SJCRH30 (cell line): ENCODE results near the gene PTGER2. TPM values are rescaled to one million over a fixed set of nuclear protein-coding genes. Genes with fewer than 3 reads are reported as not detected.
A peak's percentile ranks its signal among the peaks of the same experiment; 100 is the strongest.

Experiments
- DNase-seq, 2 experiments: peaks; one replicate each; pipeline ENCODE4 v3.0.0-alpha.2; 2015 to 2020
- H3K27ac ChIP-seq: fragments of 250-450 bp; sonication (Bioruptor Pico); 2 replicates; pipeline ENCODE4 v1.5.1; 2020; ENCODE audit warnings: mild to moderate bottlenecking, moderate library complexity
- H3K27me3 ChIP-seq: fragments of 250-450 bp; sonication (Bioruptor Pico); 2 replicates; pipeline ENCODE4 v1.5.1; 2020; ENCODE audit warnings: mild to moderate bottlenecking, moderate library complexity
- H3K36me3 ChIP-seq: fragments of 250-450 bp; sonication (Bioruptor Pico); 2 replicates; pipeline ENCODE4 v1.5.1; 2020; ENCODE audit warnings: mild to moderate bottlenecking, moderate library complexity
- H3K4me1 ChIP-seq: fragments of 250-450 bp; sonication (Bioruptor Pico); 2 replicates; pipeline ENCODE4 v1.5.1; 2020; ENCODE audit warnings: mild to moderate bottlenecking, moderate library complexity
- H3K4me3 ChIP-seq: fragments of 250-450 bp; sonication (Bioruptor Pico); 2 replicates; pipeline ENCODE4 v1.5.1; 2020; ENCODE audit warnings: mild to moderate bottlenecking, moderate library complexity
- H3K9me3 ChIP-seq: fragments of 250-450 bp; sonication (Bioruptor Pico); replicated peaks from 2 replicates; pipeline ENCODE4 v1.5.1; 2020; ENCODE audit warnings: mild to moderate bottlenecking, moderate library complexity
- total RNA-seq: library from RNA; depleted of rRNA; stranded (reverse); fragments of >200 nt; shearing (Covaris generic); gene quantifications from 2 replicates; pipeline ENCODE4 v1.2.3, GENCODE V29; 2014; rRNA removed

Gene PTGER2, protein sequence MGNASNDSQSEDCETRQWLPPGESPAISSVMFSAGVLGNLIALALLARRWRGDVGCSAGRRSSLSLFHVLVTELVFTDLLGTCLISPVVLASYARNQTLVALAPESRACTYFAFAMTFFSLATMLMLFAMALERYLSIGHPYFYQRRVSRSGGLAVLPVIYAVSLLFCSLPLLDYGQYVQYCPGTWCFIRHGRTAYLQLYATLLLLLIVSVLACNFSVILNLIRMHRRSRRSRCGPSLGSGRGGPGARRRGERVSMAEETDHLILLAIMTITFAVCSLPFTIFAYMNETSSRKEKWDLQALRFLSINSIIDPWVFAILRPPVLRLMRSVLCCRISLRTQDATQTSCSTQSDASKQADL
- 0.36 and 0.43 TPM in 2 replicates for total RNA-seq

DNA sequence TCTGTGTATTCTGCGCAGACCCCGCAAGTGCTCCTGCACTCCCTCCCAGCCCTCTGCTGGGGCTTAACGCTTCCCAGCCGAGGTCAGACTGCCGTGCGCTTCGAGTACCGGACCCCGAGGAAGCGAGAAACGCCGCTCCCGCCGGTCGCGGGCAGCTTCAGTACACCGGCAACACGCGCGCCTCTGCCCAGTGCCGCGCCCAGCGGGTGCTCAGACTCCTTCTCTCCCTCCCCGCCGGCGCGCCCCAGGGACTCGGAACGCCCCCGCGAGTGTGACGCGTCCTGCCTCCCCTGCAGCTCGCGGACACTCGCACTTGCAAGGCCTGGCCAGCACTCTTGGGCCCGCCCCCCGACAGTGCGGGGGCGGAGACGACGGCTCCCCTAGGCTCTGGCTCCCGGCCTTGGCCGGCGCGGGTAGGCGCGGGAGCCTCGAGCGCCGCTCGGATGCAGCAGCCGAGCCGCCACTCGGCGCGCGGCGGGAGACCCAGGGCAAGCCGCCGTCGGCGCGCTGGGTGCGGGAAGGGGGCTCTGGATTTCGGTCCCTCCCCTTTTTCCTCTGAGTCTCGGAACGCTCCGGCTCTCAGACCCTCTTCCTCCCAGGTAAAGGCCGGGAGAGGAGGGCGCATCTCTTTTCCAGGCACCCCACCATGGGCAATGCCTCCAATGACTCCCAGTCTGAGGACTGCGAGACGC is at the start of gene PTGER2:
Gene PTGER2, plus strand, starts transcription at position 410 of the 692 bp plus-strand sequence. Its CDS starts 237 bp downstream, at position 647.
- peak; percentile 69 to 73 for DNase-seq
- Histone ChIP-seq H3K27ac (no peak within 1 kb of the TSS), H3K9me3 (no peaks in the 10 kb centered on the region; the same call in 1 of the 2 replicates), H3K27me3 (no peaks in the 10 kb centered on the region), H3K4me1 (no peaks in the 10 kb centered on the region), H3K36me3 (no peaks in the 10 kb centered on the region), H3K4me3 (peak within 1 kb of the TSS; percentile 64)

- H3K4me1 ChIP-seq, result no peaks in the 10 kb centered on the region
- no peak overlapping the region for H3K27ac ChIP-seq
- no peaks in the 10 kb centered on the region for H3K36me3 ChIP-seq
- no peaks in the 10 kb centered on the region for H3K27me3 ChIP-seq
- no peaks in the 10 kb centered on the region for H3K9me3 ChIP-seq
- no peak for DNase-seq
- H3K4me3 ChIP-seq, result no peak overlapping the region
These were observed 48.9 kb upstream of the PTGER2 start for GRCh38 chr14:52265253-52265652.

DNA sequence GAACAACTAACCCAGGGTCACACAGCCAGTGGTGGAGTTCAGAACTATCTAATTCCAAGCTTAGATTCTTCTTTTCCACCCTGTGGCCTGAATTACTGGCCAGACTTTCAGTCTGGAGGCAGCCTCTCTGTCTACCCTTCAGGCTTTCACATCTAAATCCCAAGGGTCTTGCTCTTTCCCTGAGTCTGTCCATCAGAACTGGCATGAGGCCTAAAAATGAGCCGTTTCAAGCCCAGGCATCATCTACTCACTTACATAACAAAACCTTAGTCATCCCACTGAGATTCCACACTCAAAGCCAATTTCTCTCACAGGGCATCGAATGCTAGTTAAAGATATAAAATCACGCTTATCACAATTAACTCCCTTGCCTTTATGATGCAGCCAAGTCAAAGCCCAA is 47.9 kb upstream of the PTGER2 start:
- Histone ChIP-seq H3K36me3 (no peaks in the 10 kb centered on the region), H3K4me1 (no peaks in the 10 kb centered on the region), H3K4me3 (no peak overlapping the region), H3K27me3 (no peaks in the 10 kb centered on the region), H3K27ac (no peak overlapping the region), H3K9me3 (no peaks in the 10 kb centered on the region)
- no peak for DNase-seq

- H3K4me3 ChIP-seq, result no peak overlapping the region
These were observed 47.3 kb upstream of the PTGER2 start for GRCh38 chr14:52266782-52267181.

GRCh38 chr14:52267501-52268278 is 46.4 kb upstream of the PTGER2 start, which contains the start of gene PTGDR:
Gene PTGDR, plus strand, starts transcription at chr14:52267698. Its CDS starts 117 bp downstream, at chr14:52267815.
- Histone ChIP-seq H3K27ac (no peak within 1 kb of the TSS), H3K4me1 (no peaks in the 10 kb centered on the region), H3K27me3 (no peaks in the 10 kb centered on the region), H3K9me3 (no peaks in the 10 kb centered on the region), H3K4me3 (no peak within 1 kb of the TSS), H3K36me3 (no peaks in the 10 kb centered on the region)
- DNase-seq, result no peak

More at GRCh38 chr14:52266782-52267181, 47.3 kb upstream of the PTGER2 start:
- DNase-seq, result no peak
- H3K27me3 ChIP-seq, result no peaks in the 10 kb centered on the region
- no peaks in the 10 kb centered on the region for H3K36me3 ChIP-seq
- no peak overlapping the region for H3K27ac ChIP-seq
- no peaks in the 10 kb centered on the region for H3K4me1 ChIP-seq
- no peaks in the 10 kb centered on the region for H3K9me3 ChIP-seq

DNA sequence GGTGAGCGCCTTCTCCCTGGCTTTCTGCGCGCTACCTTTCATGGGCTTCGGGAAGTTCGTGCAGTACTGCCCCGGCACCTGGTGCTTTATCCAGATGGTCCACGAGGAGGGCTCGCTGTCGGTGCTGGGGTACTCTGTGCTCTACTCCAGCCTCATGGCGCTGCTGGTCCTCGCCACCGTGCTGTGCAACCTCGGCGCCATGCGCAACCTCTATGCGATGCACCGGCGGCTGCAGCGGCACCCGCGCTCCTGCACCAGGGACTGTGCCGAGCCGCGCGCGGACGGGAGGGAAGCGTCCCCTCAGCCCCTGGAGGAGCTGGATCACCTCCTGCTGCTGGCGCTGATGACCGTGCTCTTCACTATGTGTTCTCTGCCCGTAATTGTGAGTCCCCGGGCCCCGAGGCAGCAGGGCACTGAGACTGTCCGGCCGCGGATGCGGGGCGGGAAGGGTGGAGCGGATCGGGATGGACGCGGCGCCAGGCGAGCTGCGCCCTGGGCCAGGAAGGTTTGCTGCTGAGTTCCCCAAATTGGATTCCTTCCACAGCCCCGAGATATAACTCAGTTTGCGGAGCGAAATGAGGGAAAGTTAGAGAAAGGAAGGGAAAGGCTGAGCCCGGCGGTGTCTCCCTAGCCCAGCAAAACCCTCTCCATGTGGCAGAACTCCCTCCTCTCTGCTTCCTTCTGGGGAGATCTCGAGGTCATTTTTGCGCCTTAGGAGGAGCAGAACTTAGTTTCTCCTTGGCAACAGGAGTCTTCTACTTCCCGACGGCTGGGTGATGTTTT is 45.6 kb upstream of the PTGER2 start:
- H3K4me3 ChIP-seq, result no peak overlapping the region
- no peaks in the 10 kb centered on the region for H3K27me3 ChIP-seq
- DNase-seq, result no peak
- no peaks in the 10 kb centered on the region for H3K4me1 ChIP-seq
- no peak overlapping the region for H3K27ac ChIP-seq
- H3K36me3 ChIP-seq, result no peaks in the 10 kb centered on the region
- H3K9me3 ChIP-seq, result no peaks in the 10 kb centered on the region

DNA sequence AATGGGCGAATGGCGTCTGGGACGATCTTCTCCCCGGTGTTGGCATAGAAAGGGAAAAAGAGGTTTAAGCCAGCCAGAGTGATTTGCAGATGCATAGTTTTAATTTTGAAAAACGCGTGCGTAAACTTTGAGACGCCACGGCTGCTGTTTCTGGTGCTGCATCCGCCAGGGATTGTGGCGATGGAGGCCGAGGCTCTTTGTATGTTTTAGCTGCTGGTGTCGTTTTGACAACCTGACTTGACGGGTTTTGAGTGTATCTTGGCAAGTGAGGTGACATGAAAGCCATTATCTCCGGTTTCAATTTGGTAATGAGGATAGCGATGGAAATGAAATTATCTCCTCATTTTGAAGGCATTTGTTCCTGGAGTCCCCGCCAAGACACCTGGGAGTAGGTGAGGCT is 45.0 kb upstream of the PTGER2 start:
- no peak for DNase-seq
- no peaks in the 10 kb centered on the region for H3K9me3 ChIP-seq
- no peaks in the 10 kb centered on the region for H3K27me3 ChIP-seq
- no peaks in the 10 kb centered on the region for H3K4me1 ChIP-seq
- no peaks in the 10 kb centered on the region for H3K36me3 ChIP-seq
- H3K27ac ChIP-seq, result no peak overlapping the region
- no peak overlapping the region for H3K4me3 ChIP-seq

GRCh38 chr14:52269982-52270381 is 44.1 kb upstream of the PTGER2 start:
- H3K36me3 ChIP-seq, result no peaks in the 10 kb centered on the region
- no peak overlapping the region for H3K27ac ChIP-seq
- H3K4me1 ChIP-seq, result no peaks in the 10 kb centered on the region
- no peak overlapping the region for H3K4me3 ChIP-seq
- H3K27me3 ChIP-seq, result no peaks in the 10 kb centered on the region
- no peak for DNase-seq
- no peaks in the 10 kb centered on the region for H3K9me3 ChIP-seq

GRCh38 chr14:52271538-52271937 is 42.6 kb upstream of the PTGER2 start:
- no peaks in the 10 kb centered on the region for H3K9me3 ChIP-seq
- H3K36me3 ChIP-seq, result no peaks in the 10 kb centered on the region
- no peaks in the 10 kb centered on the region for H3K4me1 ChIP-seq
- H3K27ac ChIP-seq, result no peak overlapping the region
- H3K4me3 ChIP-seq, result no peak overlapping the region
- no peak for DNase-seq
- no peaks in the 10 kb centered on the region for H3K27me3 ChIP-seq

DNA sequence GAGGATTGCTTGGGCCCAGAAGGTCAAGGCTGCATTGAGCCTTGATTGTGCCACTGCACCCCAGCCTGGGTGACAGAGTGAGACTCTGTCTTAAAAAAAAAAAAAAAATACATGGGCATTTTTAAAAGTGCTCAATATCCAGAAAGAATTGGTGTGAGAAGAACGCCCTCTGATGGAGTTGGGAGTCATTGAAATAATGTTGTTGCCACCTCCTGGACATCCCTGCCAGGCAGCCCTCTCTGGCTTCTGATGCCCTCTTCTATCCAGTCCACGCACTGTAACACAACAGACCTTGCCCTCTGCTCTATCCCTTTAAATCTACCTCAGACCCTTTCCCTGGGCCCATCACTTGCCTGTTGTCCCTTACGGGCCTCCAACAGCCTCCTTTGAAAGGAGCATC is 41.7 kb upstream of the PTGER2 start:
- no peaks in the 10 kb centered on the region for H3K36me3 ChIP-seq
- DNase-seq, result peak in 1 of 2 experiments; percentile 15
- H3K4me1 ChIP-seq, result no peaks in the 10 kb centered on the region
- H3K27me3 ChIP-seq, result no peaks in the 10 kb centered on the region
- H3K9me3 ChIP-seq, result no peaks in the 10 kb centered on the region
- H3K4me3 ChIP-seq, result no peak overlapping the region
- H3K27ac ChIP-seq, result no peak overlapping the region

- no peaks in the 10 kb centered on the region for H3K4me1 ChIP-seq
- H3K27me3 ChIP-seq, result no peaks in the 10 kb centered on the region
- H3K36me3 ChIP-seq, result no peaks in the 10 kb centered on the region
- H3K4me3 ChIP-seq, result no peak overlapping the region
- H3K27ac ChIP-seq, result no peak overlapping the region
- no peaks in the 10 kb centered on the region for H3K9me3 ChIP-seq
- DNase-seq, result no peak
These were observed 38.7 kb upstream of the PTGER2 start for GRCh38 chr14:52275372-52275771.

- Histone ChIP-seq H3K4me3 (no peak overlapping the region), H3K9me3 (no peaks in the 10 kb centered on the region), H3K4me1 (no peaks in the 10 kb centered on the region), H3K27me3 (no peaks in the 10 kb centered on the region), H3K36me3 (no peaks in the 10 kb centered on the region), H3K27ac (no peak overlapping the region)
- no peak for DNase-seq
These were observed 36.6 kb upstream of the PTGER2 start for GRCh38 chr14:52277552-52277951.

- H3K4me3 ChIP-seq, result no peak overlapping the region
- no peak for DNase-seq
- H3K36me3 ChIP-seq, result no peaks in the 10 kb centered on the region
- no peaks in the 10 kb centered on the region for H3K27me3 ChIP-seq
- H3K9me3 ChIP-seq, result no peaks in the 10 kb centered on the region
- no peak overlapping the region for H3K27ac ChIP-seq
- no peaks in the 10 kb centered on the region for H3K4me1 ChIP-seq
These were observed 34.7 kb upstream of the PTGER2 start for GRCh38 chr14:52279408-52279807.

DNA sequence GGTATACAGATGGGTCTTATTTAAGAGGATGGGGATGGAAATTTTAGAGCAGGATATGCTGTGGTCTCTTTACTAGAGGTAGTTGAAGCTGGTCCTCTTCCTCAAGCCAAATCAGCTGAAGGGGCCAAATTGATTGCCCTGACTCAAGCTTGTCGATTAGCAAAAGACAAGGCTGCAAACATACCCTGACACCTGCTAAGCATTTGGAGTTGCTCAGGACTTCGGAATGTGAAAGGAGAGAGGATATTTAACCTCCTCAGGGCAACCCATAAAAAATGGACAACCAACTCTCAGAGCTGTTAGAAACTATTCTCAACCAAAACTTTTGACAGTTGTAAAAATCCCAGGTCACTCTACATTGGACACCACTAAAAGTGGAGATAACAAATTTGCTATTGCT is 31.0 kb upstream of the PTGER2 start:
- no peak overlapping the region for H3K4me3 ChIP-seq
- H3K27ac ChIP-seq, result no peak overlapping the region
- H3K4me1 ChIP-seq, result no peaks in the 10 kb centered on the region
- no peaks in the 10 kb centered on the region for H3K36me3 ChIP-seq
- no peak for DNase-seq
- H3K27me3 ChIP-seq, result no peaks in the 10 kb centered on the region
- H3K9me3 ChIP-seq, result no peaks in the 10 kb centered on the region
